Caco-2 (cell line): Measurements from ENCODE around the gene PRR19. TPM values are rescaled to one million over a fixed set of nuclear protein-coding genes. Genes with fewer than 3 reads are reported as not detected.

ENCODE experiments used
- BruUV-seq: library from RNA; stranded (reverse); fragments of 400-500 nt; replicated peaks from 2 replicates; lab custom pipeline; 2021; lab: Mats Ljungman, UMichigan
- CTCF ChIA-PET: fragments of 300-600 bp; sonication (Branson Sonifier 250); formaldehyde crosslinking; loops from one replicate; lab custom pipeline; 2022; ENCODE audit warnings: antibody characterized with exemption; lab: Charles Lee
- POLR2A ChIA-PET: fragments of 300-600 bp; sonication (Branson Sonifier 250); formaldehyde crosslinking; loops from one replicate; lab custom pipeline; 2022; ENCODE audit warnings: antibody characterized with exemption; lab: Charles Lee
- DNase-seq, 2 experiments: peaks; one replicate each; pipeline versions ENCODE4 v3.0.0 to v3.0.0-alpha.2; 2020 to 2022
- H3K27me3 ChIP-seq: replicated peaks from 2 replicates; pipeline ENCODE4 v1.6.0; 2011; ENCODE audit warnings: low read length; ENCODE audit not compliant: control insufficient read depth, insufficient read depth
- H3K36me3 ChIP-seq: 2 replicates; pipeline ENCODE4 v1.5.1; 2011; ENCODE audit warnings: low read length; ENCODE audit not compliant: control insufficient read depth, insufficient read depth
- H3K4me1 ChIP-seq: fragments of 250-450 bp; sonication (Bioruptor Pico); 2 replicates; pipeline ENCODE4 v1.5.1; 2020; ENCODE audit warnings: mild to moderate bottlenecking
- H3K4me3 ChIP-seq: 2 replicates; pipeline ENCODE4 v1.5.1; 2011; ENCODE audit warnings: low read depth, mild to moderate bottlenecking, control low read depth, low read length
- H3K9me3 ChIP-seq: fragments of 250-450 bp; sonication (Bioruptor Pico); 2 replicates; pipeline ENCODE4 v1.5.1; 2020; ENCODE audit warnings: mild to moderate bottlenecking, moderate library complexity
- H3K27ac Mint-ChIP-seq: one replicate; pipeline ENCODE4 v1.8.0; 2022; ENCODE audit warnings: mixed read lengths; ENCODE audit not compliant: unreplicated experiment
- H3K27me3 Mint-ChIP-seq: one replicate; pipeline ENCODE4 v1.8.0; 2022; ENCODE audit warnings: mixed read lengths; ENCODE audit not compliant: insufficient read depth, unreplicated experiment
- H3K36me3 Mint-ChIP-seq: one replicate; pipeline ENCODE4 v1.8.0; 2022; ENCODE audit warnings: mild to moderate bottlenecking, mixed read lengths; ENCODE audit not compliant: insufficient read depth, unreplicated experiment
- H3K4me1 Mint-ChIP-seq: one replicate; pipeline ENCODE4 v1.8.0; 2022; ENCODE audit warnings: low read depth, mixed read lengths; ENCODE audit not compliant: unreplicated experiment
- H3K4me3 Mint-ChIP-seq: one replicate; pipeline ENCODE4 v1.8.0; 2022; ENCODE audit warnings: mild to moderate bottlenecking, moderate library complexity, mixed read lengths; ENCODE audit not compliant: unreplicated experiment
- H3K9me3 Mint-ChIP-seq: one replicate; pipeline ENCODE4 v1.8.0; 2022; ENCODE audit warnings: mixed read lengths; ENCODE audit not compliant: unreplicated experiment
- intact Hi-C: fragments of 100-400 bp; cut with micrococcal nuclease; formaldehyde crosslinking; loops from one replicate; pipeline ENCODE4 v1.10.0; 2022; ENCODE audit not compliant: unreplicated experiment
- total RNA-seq: library from RNA; stranded (reverse); gene quantifications from 2 replicates; pipeline ENCODE4 v1.2.3, GENCODE V29; 2022
- TF ChIP-seq, protein P1 (sequence below), 2 experiments: fragments of 200-600 bp in 1 of 2; IDR thresholded peaks; 1 replicate in 1 of 2; 2 replicates in 1 of 2; pipeline versions ENCODE4 v1.5.1 to v1.8.0; 2011 to 2022; ENCODE audit warnings: antibody characterized with exemption in 1 of 2, control low read depth in 1 of 2, inconsistent platforms in 1 of 2, low read depth in 1 of 2, low read length in 1 of 2, mild to moderate bottlenecking in 1 of 2, moderate library complexity in 1 of 2; ENCODE audit not compliant: insufficient read depth in 1 of 2, severe bottlenecking in 1 of 2, unreplicated experiment in 1 of 2

The PRR19 gene
- total RNA-seq, 1 experiment from 2014 or later, result 2.8 TPM

DNA sequence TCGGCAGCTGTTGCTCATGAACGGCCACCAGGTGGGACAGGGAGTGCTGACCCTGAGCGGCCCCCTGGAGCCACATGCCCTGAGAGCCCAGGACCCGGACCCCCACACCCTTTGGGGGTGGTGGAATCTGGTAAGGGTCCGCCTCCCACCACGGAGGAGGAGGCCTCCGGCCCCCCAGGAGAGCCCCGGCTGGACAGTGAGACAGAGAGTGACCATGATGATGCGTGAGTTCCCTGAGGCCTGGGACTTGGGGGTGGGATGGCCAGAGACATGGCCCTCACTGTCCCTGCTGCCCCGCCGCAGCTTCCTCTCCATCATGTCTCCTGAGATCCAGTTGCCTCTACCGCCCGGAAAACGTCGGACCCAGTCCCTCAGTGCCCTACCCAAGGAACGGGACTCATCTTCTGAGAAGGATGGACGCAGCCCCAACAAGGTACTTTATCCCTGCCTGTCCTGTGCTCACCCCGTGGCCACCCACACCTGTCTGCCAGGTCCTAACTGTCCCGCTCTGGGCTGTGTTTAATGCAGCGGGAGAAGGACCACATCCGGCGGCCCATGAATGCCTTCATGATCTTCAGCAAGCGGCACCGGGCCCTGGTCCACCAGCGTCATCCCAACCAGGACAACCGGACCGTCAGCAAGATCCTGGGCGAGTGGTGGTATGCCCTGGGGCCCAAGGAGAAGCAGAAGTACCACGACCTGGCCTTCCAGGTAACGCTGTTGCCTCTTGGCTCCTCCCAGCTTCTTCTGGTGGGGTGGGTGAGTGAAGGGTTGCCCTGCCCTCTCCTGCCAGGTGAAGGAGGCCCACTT, 14.7 kb upstream of the PRR19 start:
- peaks cover 18% of the 10 kb centered on the region for H3K4me1 Mint-ChIP-seq
- Histone ChIP-seq H3K4me1 (peaks cover 27% of the 10 kb centered on the region), H3K36me3 (peaks cover 1% of the 10 kb centered on the region; the same call in 1 of the 2 replicates), H3K27me3 (no peaks in the 10 kb centered on the region), H3K9me3 (no peaks in the 10 kb centered on the region), H3K4me3 (no peak overlapping the region)
- DNase-seq, result peak in 1 of 2 experiments; percentile 38
- intact Hi-C loops, result no loop called here
- H3K9me3 Mint-ChIP-seq, result no peaks in the 10 kb centered on the region
- H3K27me3 Mint-ChIP-seq, result no peaks in the 10 kb centered on the region
- H3K27ac Mint-ChIP-seq, result no peak overlapping the region
- TF ChIP-seq, protein P1, sequence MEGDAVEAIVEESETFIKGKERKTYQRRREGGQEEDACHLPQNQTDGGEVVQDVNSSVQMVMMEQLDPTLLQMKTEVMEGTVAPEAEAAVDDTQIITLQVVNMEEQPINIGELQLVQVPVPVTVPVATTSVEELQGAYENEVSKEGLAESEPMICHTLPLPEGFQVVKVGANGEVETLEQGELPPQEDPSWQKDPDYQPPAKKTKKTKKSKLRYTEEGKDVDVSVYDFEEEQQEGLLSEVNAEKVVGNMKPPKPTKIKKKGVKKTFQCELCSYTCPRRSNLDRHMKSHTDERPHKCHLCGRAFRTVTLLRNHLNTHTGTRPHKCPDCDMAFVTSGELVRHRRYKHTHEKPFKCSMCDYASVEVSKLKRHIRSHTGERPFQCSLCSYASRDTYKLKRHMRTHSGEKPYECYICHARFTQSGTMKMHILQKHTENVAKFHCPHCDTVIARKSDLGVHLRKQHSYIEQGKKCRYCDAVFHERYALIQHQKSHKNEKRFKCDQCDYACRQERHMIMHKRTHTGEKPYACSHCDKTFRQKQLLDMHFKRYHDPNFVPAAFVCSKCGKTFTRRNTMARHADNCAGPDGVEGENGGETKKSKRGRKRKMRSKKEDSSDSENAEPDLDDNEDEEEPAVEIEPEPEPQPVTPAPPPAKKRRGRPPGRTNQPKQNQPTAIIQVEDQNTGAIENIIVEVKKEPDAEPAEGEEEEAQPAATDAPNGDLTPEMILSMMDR (IDR thresholded peaks at IDR 0.05; ENCODE audit: insufficient read depth in 1 of 2, low read depth in 1 of 2, low read length in 1 of 2, severe bottlenecking in 1 of 2, unreplicated experiment in 1 of 2), result no peak
- H3K36me3 Mint-ChIP-seq, result peaks cover 31% of the 10 kb centered on the region
- BruUV-seq, result no TSS peak
- ChIA-PET POLR2A (no interaction called here), CTCF (no interaction called here)
- H3K4me3 Mint-ChIP-seq, result no peak overlapping the region

DNA sequence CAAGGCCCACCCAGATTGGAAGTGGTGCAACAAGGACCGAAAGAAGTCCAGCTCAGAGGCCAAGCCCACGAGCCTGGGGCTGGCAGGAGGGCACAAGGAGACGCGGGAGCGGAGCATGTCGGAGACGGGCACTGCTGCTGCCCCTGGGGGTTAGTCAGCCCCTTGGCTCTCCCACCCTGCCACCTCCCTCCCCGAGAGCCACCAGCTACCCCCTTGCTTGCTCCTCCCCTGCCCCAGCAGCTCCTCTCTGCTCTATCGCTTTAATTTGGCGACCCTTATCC, 14.2 kb upstream of the PRR19 start:
- Histone ChIP-seq H3K4me1 (peaks cover 23% of the 10 kb centered on the region), H3K4me3 (no peak overlapping the region), H3K27me3 (no peaks in the 10 kb centered on the region), H3K9me3 (no peaks in the 10 kb centered on the region), H3K36me3 (peaks cover 3% of the 10 kb centered on the region; the same call in 1 of the 2 replicates)
- ChIA-PET POLR2A (no interaction called here), CTCF (no interaction called here)
- H3K9me3 Mint-ChIP-seq, result no peaks in the 10 kb centered on the region
- H3K27me3 Mint-ChIP-seq, result no peaks in the 10 kb centered on the region
- no peak for DNase-seq
- no peak overlapping the region for H3K27ac Mint-ChIP-seq
- H3K36me3 Mint-ChIP-seq, result peaks cover 29% of the 10 kb centered on the region
- TF ChIP-seq, protein P1 (IDR thresholded peaks at IDR 0.05; ENCODE audit: insufficient read depth in 1 of 2, low read depth in 1 of 2, low read length in 1 of 2, severe bottlenecking in 1 of 2, unreplicated experiment in 1 of 2), result no peak
- intact Hi-C loops, result no loop called here
- peaks cover 16% of the 10 kb centered on the region for H3K4me1 Mint-ChIP-seq
- H3K4me3 Mint-ChIP-seq, result no peak overlapping the region
- no TSS peak for BruUV-seq

DNA sequence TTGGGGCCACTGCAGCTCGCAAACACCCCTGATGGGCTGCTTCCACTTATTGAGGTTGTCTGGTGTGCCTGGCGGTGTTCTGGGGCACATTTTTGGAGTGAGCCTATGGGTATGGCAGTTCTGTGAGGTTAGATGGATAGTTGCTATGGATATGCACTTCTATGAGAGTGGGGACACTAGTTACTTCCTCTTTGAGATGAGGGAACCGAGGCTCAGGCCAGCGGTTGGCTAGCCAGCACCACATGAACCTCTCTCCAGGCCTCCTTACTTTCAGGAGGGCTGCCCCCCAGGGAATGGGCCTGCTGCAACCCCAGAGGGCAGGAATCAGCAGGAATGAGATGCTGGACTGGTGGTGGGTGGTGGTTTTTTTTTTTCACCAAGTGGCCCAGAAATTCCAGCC, 13.5 kb upstream of the PRR19 start:
- H3K27me3 Mint-ChIP-seq, result no peaks in the 10 kb centered on the region
- no peak overlapping the region for H3K4me3 ChIP-seq
- no peaks in the 10 kb centered on the region for H3K9me3 ChIP-seq
- ChIA-PET CTCF (interaction anchor here (0.9 kb wide), 1 partner anchor 9 kb away, joined by 3 read pairs; no protein-coding TSS in a partner anchor), POLR2A (no interaction called here)
- TF ChIP-seq, protein P1 (IDR thresholded peaks at IDR 0.05; ENCODE audit: insufficient read depth in 1 of 2, low read depth in 1 of 2, low read length in 1 of 2, severe bottlenecking in 1 of 2, unreplicated experiment in 1 of 2), result no peak
- H3K4me1 Mint-ChIP-seq, result peaks cover 21% of the 10 kb centered on the region
- intact Hi-C loops, result no loop called here
- no peak overlapping the region for H3K4me3 Mint-ChIP-seq
- no peaks in the 10 kb centered on the region for H3K9me3 Mint-ChIP-seq
- H3K27me3 ChIP-seq, result no peaks in the 10 kb centered on the region
- H3K36me3 ChIP-seq, result peaks cover 3% of the 10 kb centered on the region; the same call in 1 of the 2 replicates
- H3K27ac Mint-ChIP-seq, result no peak overlapping the region
- no peak for DNase-seq
- BruUV-seq, result no TSS peak
- H3K4me1 ChIP-seq, result peaks cover 18% of the 10 kb centered on the region
- peaks cover 32% of the 10 kb centered on the region for H3K36me3 Mint-ChIP-seq
